PC-3 (cell line): ENCODE measurements around the gene MSI2. TPM values are rescaled to one million over a fixed set of nuclear protein-coding genes. Genes with fewer than 3 reads are reported as not detected.

Experiments used
- ATAC-seq: fragments of 200-7000 bp; cut with Tn5 transposase; 2 replicates; pipeline ENCODE4 v1.9.1; 2020; ENCODE audit warnings: mild to moderate bottlenecking, moderate library complexity
- BruUV-seq: library from RNA; stranded (reverse); fragments of 400-500 nt; replicated peaks from 2 replicates; lab custom pipeline; 2021; lab: Mats Ljungman, UMichigan
- CTCF ChIA-PET: fragments of 300-600 bp; sonication (Branson Sonifier 250); formaldehyde crosslinking; loops from one replicate; lab custom pipeline; 2022; ENCODE audit warnings: antibody characterized with exemption; lab: Charles Lee
- POLR2A ChIA-PET: fragments of 300-600 bp; sonication (Branson Sonifier 250); formaldehyde crosslinking; loops from one replicate; lab custom pipeline; 2022; ENCODE audit warnings: antibody characterized with exemption; ENCODE audit not compliant: unreplicated experiment; lab: Charles Lee
- DNase-seq: peaks from one replicate; pipeline ENCODE4 v3.0.0-alpha.2; 2015
- H2AFZ ChIP-seq: fragments of 300-600 bp; sonication (generic); 2 replicates; pipeline ENCODE4 v1.6.0; 2016; ENCODE audit warnings: antibody characterized with exemption, low read length
- H3F3A ChIP-seq: fragments of 300-600 bp; sonication (generic); one replicate; pipeline ENCODE4 v1.6.0; 2017; ENCODE audit warnings: antibody characterized with exemption, low read length, control low read depth, mild to moderate bottlenecking; ENCODE audit not compliant: unreplicated experiment
- H3K27ac ChIP-seq: fragments of 300-600 bp; sonication (generic); 2 replicates; pipeline ENCODE4 v1.5.1; 2016; ENCODE audit warnings: mild to moderate bottlenecking, low read length
- H3K27me3 ChIP-seq: fragments of 300-600 bp; sonication (generic); 2 replicates; pipeline ENCODE4 v1.6.1; 2016; ENCODE audit warnings: low read length, mixed read lengths
- H3K36me3 ChIP-seq: fragments of 300-600 bp; sonication (generic); 2 replicates; pipeline ENCODE4 v1.6.1; 2016; ENCODE audit warnings: low read depth, mixed run types, low read length, mixed read lengths
- H3K4me1 ChIP-seq: fragments of 300-600 bp; sonication (generic); 2 replicates; pipeline ENCODE4 v1.5.1; 2016; ENCODE audit warnings: low read length; ENCODE audit not compliant: insufficient read depth
- H3K4me2 ChIP-seq: fragments of 300-600 bp; sonication (generic); 2 replicates; pipeline ENCODE4 v1.6.0; 2016; ENCODE audit warnings: low read length
- H3K4me3 ChIP-seq: fragments of 300-600 bp; sonication (generic); 2 replicates; pipeline ENCODE4 v1.5.1; 2016; ENCODE audit warnings: mild to moderate bottlenecking, low read length, mixed read lengths
- H3K79me2 ChIP-seq: fragments of 300-600 bp; sonication (generic); 2 replicates; pipeline ENCODE4 v1.6.1; 2017; ENCODE audit warnings: low read length, mixed read lengths
- H3K9ac ChIP-seq: fragments of 300-600 bp; sonication (generic); 2 replicates; pipeline ENCODE4 v1.6.0; 2016; ENCODE audit warnings: mild to moderate bottlenecking, low read length
- H3K9me2 ChIP-seq: fragments of 300-600 bp; sonication (generic); replicated peaks from 2 replicates; pipeline ENCODE4 v1.6.1; 2016; ENCODE audit warnings: mixed run types, low read length, mixed read lengths
- H3K9me3 ChIP-seq: fragments of 300-600 bp; sonication (generic); 2 replicates; pipeline ENCODE4 v1.6.1; 2016; ENCODE audit warnings: low read length, mixed read lengths
- H4K20me1 ChIP-seq: fragments of 300-600 bp; sonication (generic); 2 replicates; pipeline ENCODE4 v1.6.1; 2016; ENCODE audit warnings: low read length, mixed read lengths
- EZH2 ChIP-seq: fragments of 300-600 bp; sonication (generic); IDR thresholded peaks from one replicate; pipeline ENCODE4 v1.6.1; 2017; ENCODE audit warnings: antibody characterized with exemption, mild to moderate bottlenecking, low read length; ENCODE audit not compliant: unreplicated experiment
- EZH2phosphoT487 ChIP-seq: fragments of 300-600 bp; sonication (generic); IDR thresholded peaks from 2 replicates; pipeline ENCODE4 v1.6.1; 2018; ENCODE audit warnings: mild to moderate bottlenecking, antibody characterized with exemption, low read length, borderline replicate concordance
- intact Hi-C: fragments of 100-400 bp; cut with micrococcal nuclease; formaldehyde crosslinking; loops from 2 replicates; pipeline ENCODE4 v1.9.0; 2023
- total RNA-seq: library from RNA; depleted of rRNA; stranded (reverse); fragments of >200 nt; gene quantifications from 2 replicates; pipeline ENCODE4 v1.2.3, GENCODE V29; 2014
- TF ChIP-seq, protein P1 (sequence below): fragments of 300-600 bp; sonication (generic); conservative IDR thresholded peaks from 2 replicates; pipeline ENCODE4 v1.5.1; 2017; ENCODE audit warnings: antibody characterized with exemption, low read depth, mild to moderate bottlenecking, low read length

MSI2 gene
- total RNA-seq, 1 experiment from 2014 or later, result 54.7 TPM

DNA sequence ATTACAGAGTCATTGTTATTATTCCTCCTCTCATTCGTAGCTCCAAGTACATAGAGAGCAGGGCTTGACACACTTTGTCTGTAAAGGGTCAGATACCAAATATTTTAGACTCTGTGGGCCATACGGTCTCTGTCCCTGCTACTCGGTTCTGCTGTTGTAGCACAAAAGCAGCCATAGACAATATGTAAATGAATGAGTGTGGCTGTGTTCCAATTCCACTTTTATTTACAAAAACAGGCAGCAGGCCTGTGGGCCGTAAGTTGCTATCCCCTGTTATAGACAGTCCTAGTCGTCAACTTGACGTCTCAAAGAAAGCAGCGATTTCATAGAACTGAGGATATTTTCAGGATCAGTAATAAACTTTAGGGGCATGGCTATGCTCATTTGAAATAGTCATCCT lies 161.6 kb downstream of the MSI2 start:
- no TSS peak for BruUV-seq
- Histone ChIP-seq H3K27me3 (no peaks in the 10 kb centered on the region), H3K27ac (no peak overlapping the region), H2AFZ (no peak overlapping the region), H3K4me3 (no peak overlapping the region), H4K20me1 (no peaks in the 10 kb centered on the region), H3F3A (no peaks in the 10 kb centered on the region), H3K36me3 (no peaks in the 10 kb centered on the region), H3K79me2 (no peaks in the 10 kb centered on the region), H3K4me2 (no peak overlapping the region), H3K9ac (no peak overlapping the region), H3K9me3 (no peaks in the 10 kb centered on the region), H3K9me2 (no peaks in the 10 kb centered on the region), H3K4me1 (peaks cover 44% of the 10 kb centered on the region)
- CTCF ChIA-PET, result no interaction called here
- ATAC-seq (no peak), DNase-seq (no peak)
- TF ChIP-seq EZH2, result no peak
- no peak for TF ChIP-seq EZH2phosphoT487
- TF ChIP-seq, protein P1, sequence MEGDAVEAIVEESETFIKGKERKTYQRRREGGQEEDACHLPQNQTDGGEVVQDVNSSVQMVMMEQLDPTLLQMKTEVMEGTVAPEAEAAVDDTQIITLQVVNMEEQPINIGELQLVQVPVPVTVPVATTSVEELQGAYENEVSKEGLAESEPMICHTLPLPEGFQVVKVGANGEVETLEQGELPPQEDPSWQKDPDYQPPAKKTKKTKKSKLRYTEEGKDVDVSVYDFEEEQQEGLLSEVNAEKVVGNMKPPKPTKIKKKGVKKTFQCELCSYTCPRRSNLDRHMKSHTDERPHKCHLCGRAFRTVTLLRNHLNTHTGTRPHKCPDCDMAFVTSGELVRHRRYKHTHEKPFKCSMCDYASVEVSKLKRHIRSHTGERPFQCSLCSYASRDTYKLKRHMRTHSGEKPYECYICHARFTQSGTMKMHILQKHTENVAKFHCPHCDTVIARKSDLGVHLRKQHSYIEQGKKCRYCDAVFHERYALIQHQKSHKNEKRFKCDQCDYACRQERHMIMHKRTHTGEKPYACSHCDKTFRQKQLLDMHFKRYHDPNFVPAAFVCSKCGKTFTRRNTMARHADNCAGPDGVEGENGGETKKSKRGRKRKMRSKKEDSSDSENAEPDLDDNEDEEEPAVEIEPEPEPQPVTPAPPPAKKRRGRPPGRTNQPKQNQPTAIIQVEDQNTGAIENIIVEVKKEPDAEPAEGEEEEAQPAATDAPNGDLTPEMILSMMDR, result no peak
- intact Hi-C loops, result no loop called here
- POLR2A ChIA-PET, result no interaction called here

DNA sequence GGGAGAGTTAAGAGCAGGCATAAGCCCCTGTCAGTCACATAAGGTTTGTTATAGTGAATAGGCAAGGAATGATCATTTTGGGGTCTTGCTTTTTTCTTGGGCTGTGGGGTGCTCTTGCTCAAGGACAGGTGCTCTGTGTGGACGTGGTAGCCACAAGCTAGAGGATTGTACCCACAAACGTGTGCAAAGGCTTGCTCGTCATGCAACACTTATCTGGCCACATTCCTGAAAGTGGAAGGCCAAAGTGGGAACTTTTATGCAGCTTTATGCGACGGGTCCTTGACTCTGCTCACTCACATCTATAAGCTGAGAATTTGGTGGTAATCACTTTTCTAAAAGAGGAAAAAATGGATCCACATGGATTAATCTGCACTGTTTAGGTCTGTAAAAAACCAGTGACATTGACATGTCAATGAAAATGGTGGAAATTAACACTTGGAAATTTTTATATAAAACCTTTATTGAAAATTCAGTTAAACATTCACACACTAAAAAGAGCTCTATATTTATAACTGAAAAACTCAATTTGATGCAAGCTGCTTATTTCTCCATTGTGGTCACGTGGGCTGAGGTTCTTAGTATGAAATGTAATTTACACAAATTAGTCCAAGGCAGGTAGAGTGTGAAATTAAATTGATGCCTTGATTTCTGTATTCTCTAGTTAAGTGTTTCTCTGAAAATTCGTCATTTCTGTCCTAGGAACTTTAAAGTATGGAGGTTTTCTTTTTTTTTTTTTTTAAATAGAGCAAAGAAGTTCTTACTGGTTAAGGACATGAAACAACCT lies 162.3 kb downstream of the MSI2 start:
- ATAC-seq (no peak), DNase-seq (no peak)
- no peaks in the 10 kb centered on the region for H4K20me1 ChIP-seq
- no peak overlapping the region for H3K9ac ChIP-seq
- ChIA-PET POLR2A (no interaction called here), CTCF (no interaction called here)
- 0 out of 2 replicates have a peak, but pooled peaks cover 3% of the 10 kb centered on the region for H3K79me2 ChIP-seq
- intact Hi-C loops, result no loop called here
- H3F3A ChIP-seq, result no peaks in the 10 kb centered on the region
- BruUV-seq, result no TSS peak
- H3K27me3 ChIP-seq, result no peaks in the 10 kb centered on the region
- H3K9me2 ChIP-seq, result no peaks in the 10 kb centered on the region
- H3K27ac ChIP-seq, result no peak overlapping the region
- no peak for TF ChIP-seq EZH2phosphoT487
- TF ChIP-seq EZH2, result no peak
- TF ChIP-seq, protein P1, result no peak
- H3K4me1 ChIP-seq, result peaks cover 44% of the 10 kb centered on the region
- H2AFZ ChIP-seq, result no peak overlapping the region
- H3K9me3 ChIP-seq, result no peaks in the 10 kb centered on the region
- no peaks in the 10 kb centered on the region for H3K36me3 ChIP-seq
- H3K4me2 ChIP-seq, result no peak overlapping the region
- no peak overlapping the region for H3K4me3 ChIP-seq

DNA sequence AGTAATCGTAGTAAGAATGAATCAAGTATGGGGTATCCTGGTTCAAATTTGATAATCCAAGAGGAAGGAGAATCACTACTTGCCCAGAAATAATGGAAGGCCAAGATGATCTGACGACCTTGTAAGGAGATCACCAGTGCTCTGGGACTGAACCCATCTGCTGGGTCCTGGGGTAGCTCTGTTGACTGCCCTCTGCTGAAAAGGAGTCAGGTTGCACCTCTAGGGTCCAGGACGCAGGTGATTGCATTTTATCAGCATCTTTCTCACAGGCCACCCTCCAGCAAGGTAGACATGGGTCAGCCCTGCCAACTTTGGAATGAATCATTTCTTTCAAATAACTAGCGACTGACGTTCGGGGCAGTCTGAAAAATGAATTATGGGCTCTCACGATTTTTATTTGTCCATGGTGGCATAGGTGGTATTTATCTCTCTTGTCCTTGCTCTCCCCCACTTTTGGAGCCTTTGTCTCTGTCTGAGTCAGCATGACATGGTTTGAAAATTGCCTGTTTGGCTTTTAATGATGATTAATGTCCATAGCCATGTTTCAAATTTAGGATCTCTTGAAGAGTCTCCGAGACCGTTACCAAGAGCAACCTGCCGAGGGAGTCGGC lies 163.7 kb downstream of the MSI2 start:
- Histone ChIP-seq H3K4me1 (peaks cover 45% of the 10 kb centered on the region), H4K20me1 (no peaks in the 10 kb centered on the region), H3K27ac (peak overlapping the region; percentile 86), H3K9me3 (no peaks in the 10 kb centered on the region), H3K36me3 (no peaks in the 10 kb centered on the region), H3K4me2 (no peak overlapping the region), H3F3A (no peaks in the 10 kb centered on the region), H2AFZ (no peak overlapping the region), H3K9ac (peak overlapping the region; percentile 40), H3K27me3 (no peaks in the 10 kb centered on the region), H3K9me2 (no peaks in the 10 kb centered on the region), H3K79me2 (0 out of 2 replicates have a peak, but pooled peaks cover 10% of the 10 kb centered on the region), H3K4me3 (no peak overlapping the region)
- ChIA-PET CTCF (no interaction called here), POLR2A (no interaction called here)
- BruUV-seq, result no TSS peak
- intact Hi-C loops, result loop anchor here (5.0 kb wide), 1 partner anchor 163 kb away; the partner anchor contains the start of gene MSI2
- ATAC-seq, result no peak
- TF ChIP-seq EZH2phosphoT487 (no peak), EZH2 (no peak)
- TF ChIP-seq, protein P1, result peak; percentile 41
- DNase-seq, result peak; percentile 76
